ENCODE measurements around the gene PCDHGA6.

- TF ChIP-seq CTCF (IDR thresholded peaks at IDR 0.05 in 8 of 11, conservative IDR thresholded peaks at IDR 0.05 in 3 of 11) = no peak
- no peak for TF ChIP-seq POLR2A (IDR thresholded peaks at IDR 0.05)
- no peak for TF ChIP-seq POLR2AphosphoS5 (IDR thresholded peaks at IDR 0.05)
Observed at GRCh38 chr5:141392429-141393198, 18.9 kb downstream of the PCDHGA6 start, which contains the start of gene PCDHGA8.
